ENCODE measurements around the gene CBLN4. TPM values are rescaled to one million over a fixed set of nuclear protein-coding genes. Genes with fewer than 3 reads are reported as not detected.

Gene CBLN4
- not detected in 2 replicates for total RNA-seq (2011; cell fraction: chromatin; rRNA removed; ENCODE audit: low replicate concordance)
- total RNA-seq (2011; cell fraction: nucleolus; rRNA removed) = not detected in 2 replicates
- total RNA-seq (2011; cell fraction: nucleoplasm; rRNA removed) = not detected in 2 replicates
- total RNA-seq (2014; rRNA removed) (not detected in 2 replicates), total RNA-seq (2014; rRNA removed; fragmentation: Illumina TruSeq; extraction: Trizol) (not detected in 2 replicates), total RNA-seq (2015; rRNA removed; fragmentation: Illumina TruSeq; extraction: Trizol) (not detected in 2 replicates), total RNA-seq (2021) (not detected in 2 replicates), polyA plus RNA-seq (2011; rRNA removed) (not detected in 2 replicates), polyA plus RNA-seq (2014; fragmentation: Illumina TruSeq; extraction: Trizol) (not detected in 2 replicates), polyA plus RNA-seq (2014; fragmentation: Nextera tagmentation; extraction: Ambion mirVana) (not detected), polyA plus RNA-seq (2014; rRNA removed) (not detected in 2 replicates), polyA minus RNA-seq (2011; rRNA and poly(A)+ RNA removed) (not detected in 2 replicates), Bru-seq, nascent RNA (not detected), BruChase-seq, experiment 1, labeled RNA remaining after a 2-hour chase (not detected), BruChase-seq, experiment 2, labeled RNA remaining after a 6-hour chase (percentile 10 among the genes with signal in this experiment)
- polyA plus RNA-seq (2011; cell fraction: cytosol; rRNA removed) = not detected in 2 replicates
- polyA plus RNA-seq (2011; cell fraction: nucleus; rRNA removed) = not detected in 2 replicates
- polyA plus RNA-seq (2012) = not detected in 2 replicates
- polyA minus RNA-seq (2011; cell fraction: cytosol; rRNA and poly(A)+ RNA removed) = not detected in 2 replicates
- not detected in 2 replicates for polyA minus RNA-seq (2011; cell fraction: nucleus; rRNA and poly(A)+ RNA removed)
- long read RNA-seq, experiment 1 = 0 reads
- long read RNA-seq, experiment 2 = 0 reads
- long read RNA-seq, experiment 3 = 0 reads

DNA sequence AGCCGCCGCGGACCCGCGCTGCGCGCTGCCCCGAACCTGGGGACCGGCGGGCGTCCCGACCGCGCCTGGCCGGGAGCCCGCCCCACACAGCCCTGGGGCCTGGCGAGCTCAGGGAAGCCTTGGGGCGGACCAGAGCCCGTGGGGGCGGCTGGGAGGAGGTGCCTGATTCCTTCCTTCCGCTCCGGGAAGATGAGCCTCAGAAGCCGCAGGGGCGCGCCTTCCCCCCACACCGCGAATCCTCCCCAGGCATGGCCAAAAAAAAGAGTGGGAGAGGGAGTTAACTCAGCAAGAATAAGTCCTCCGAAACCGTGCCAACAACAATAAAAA lies at the start of gene CBLN4:
Gene CBLN4 (minus strand): TSS at position 131 of the 327 bp plus-strand sequence. CDS start 1,348 bp downstream, outside the sequence.
- BruUV-seq (replicated peaks) = no TSS peak
- no peak within 1 kb of the TSS for H3K4me3 ChIP-seq
- no peak for FAIRE-seq

More for the DNA sequence above, at the start of gene CBLN4:
- H3K9me3 ChIP-seq (replicated peaks; ENCODE audit: control insufficient read depth, insufficient read depth, low read depth, low read length) = no peaks in the 10 kb centered on the region
- no peaks in the 10 kb centered on the region for H3K79me2 ChIP-seq (ENCODE audit: control insufficient read depth, insufficient read depth, low read length)
- 25% methylated on average over 10 of the region's 29 CpGs for WGBS (ENCODE audit: insufficient coverage, low coverage, missing lambda C conversion rate)
- ChIA-PET CTCF (ENCODE audit: low intra/inter-chr PET ratio) (no interaction called here), POLR2A (no interaction called here)
- H3K4me2 ChIP-seq (ENCODE audit: insufficient read depth, low read length) = no peak within 1 kb of the TSS
- intact Hi-C loops (cut with micrococcal nuclease) (no loop called here), in situ Hi-C loops (cut with MboI) (no loop called here)
- no peak for DNase-seq (ENCODE audit: extremely low read depth in 1 of 4, low spot score in 3 of 4)
- H3K9ac ChIP-seq (ENCODE audit: insufficient read depth in 1 of 2, low read depth in 2 of 2, low read length in 2 of 2) = no peak within 1 kb of the TSS
- H3K9me1 ChIP-seq (ENCODE audit: control insufficient read depth, insufficient read depth, low read length) = no peaks in the 10 kb centered on the region
- ATAC-seq = no peak
- no peak within 1 kb of the TSS for H2AFZ ChIP-seq (ENCODE audit: low read depth, low read length)
- H3K27me3 ChIP-seq (ENCODE audit: control insufficient read depth in 2 of 2, insufficient read depth in 2 of 2, low read length in 2 of 2) = no peaks in the 10 kb centered on the region
- H3K4me1 ChIP-seq (replicated peaks in 1 of 2; ENCODE audit: control insufficient read depth in 2 of 2, insufficient read depth in 2 of 2, low read length in 2 of 2) = no peaks in the 10 kb centered on the region
- no peaks in the 10 kb centered on the region for H3K36me3 ChIP-seq (ENCODE audit: control insufficient read depth, insufficient read depth, low read length)
- TF ChIP-seq MEIS2 (IDR thresholded peaks at IDR 0.05; ENCODE audit: partially characterized antibody) (no peak), GABPB1 (CRISPR knock-in tag; IDR thresholded peaks at IDR 0.05) (no peak), DEAF1 (CRISPR knock-in tag; IDR thresholded peaks at IDR 0.05) (no peak), TCF3 (CRISPR knock-in tag; IDR thresholded peaks at IDR 0.05) (no peak), U2AF2 (optimal IDR thresholded peaks at IDR 0.05; ENCODE audit: low read depth, low read length) (no peak), STAT5A (IDR thresholded peaks at IDR 0.05; ENCODE audit: borderline replicate concordance, low read length) (no peak), RUNX1 (IDR thresholded peaks at IDR 0.05; ENCODE audit: low read depth) (no peak), CHD1 (IDR thresholded peaks at IDR 0.05; ENCODE audit: low read length) (no peak)
- TF ChIP-seq, protein P1, sequence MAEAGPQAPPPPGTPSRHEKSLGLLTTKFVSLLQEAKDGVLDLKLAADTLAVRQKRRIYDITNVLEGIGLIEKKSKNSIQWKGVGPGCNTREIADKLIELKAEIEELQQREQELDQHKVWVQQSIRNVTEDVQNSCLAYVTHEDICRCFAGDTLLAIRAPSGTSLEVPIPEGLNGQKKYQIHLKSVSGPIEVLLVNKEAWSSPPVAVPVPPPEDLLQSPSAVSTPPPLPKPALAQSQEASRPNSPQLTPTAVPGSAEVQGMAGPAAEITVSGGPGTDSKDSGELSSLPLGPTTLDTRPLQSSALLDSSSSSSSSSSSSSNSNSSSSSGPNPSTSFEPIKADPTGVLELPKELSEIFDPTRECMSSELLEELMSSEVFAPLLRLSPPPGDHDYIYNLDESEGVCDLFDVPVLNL (CRISPR knock-in tag; IDR thresholded peaks at IDR 0.05; ENCODE audit: low read depth) = no peak
- TF ChIP-seq, protein P2, sequence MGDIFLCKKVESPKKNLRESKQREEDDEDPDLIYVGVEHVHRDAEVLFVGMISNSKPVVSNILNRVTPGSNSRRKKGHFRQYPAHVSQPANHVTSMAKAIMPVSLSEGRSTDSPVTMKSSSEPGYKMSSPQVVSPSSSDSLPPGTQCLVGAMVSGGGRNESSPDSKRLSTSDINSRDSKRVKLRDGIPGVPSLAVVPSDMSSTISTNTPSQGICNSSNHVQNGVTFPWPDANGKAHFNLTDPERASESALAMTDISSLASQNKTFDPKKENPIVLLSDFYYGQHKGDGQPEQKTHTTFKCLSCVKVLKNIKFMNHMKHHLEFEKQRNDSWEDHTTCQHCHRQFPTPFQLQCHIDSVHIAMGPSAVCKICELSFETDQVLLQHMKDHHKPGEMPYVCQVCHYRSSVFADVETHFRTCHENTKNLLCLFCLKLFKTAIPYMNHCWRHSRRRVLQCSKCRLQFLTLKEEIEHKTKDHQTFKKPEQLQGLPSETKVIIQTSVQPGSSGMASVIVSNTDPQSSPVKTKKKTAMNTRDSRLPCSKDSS (IDR thresholded peaks at IDR 0.05; ENCODE audit: low read depth, partially characterized antibody) = no peak
- TF ChIP-seq, protein P3, sequence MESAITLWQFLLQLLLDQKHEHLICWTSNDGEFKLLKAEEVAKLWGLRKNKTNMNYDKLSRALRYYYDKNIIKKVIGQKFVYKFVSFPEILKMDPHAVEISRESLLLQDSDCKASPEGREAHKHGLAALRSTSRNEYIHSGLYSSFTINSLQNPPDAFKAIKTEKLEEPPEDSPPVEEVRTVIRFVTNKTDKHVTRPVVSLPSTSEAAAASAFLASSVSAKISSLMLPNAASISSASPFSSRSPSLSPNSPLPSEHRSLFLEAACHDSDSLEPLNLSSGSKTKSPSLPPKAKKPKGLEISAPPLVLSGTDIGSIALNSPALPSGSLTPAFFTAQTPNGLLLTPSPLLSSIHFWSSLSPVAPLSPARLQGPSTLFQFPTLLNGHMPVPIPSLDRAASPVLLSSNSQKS (CRISPR knock-in tag; IDR thresholded peaks at IDR 0.05) = no peak
- no peaks in the 10 kb centered on the region for H4K20me1 ChIP-seq (replicated peaks; ENCODE audit: control insufficient read depth, insufficient read depth, low read length)
- no peak within 1 kb of the TSS for H3K27ac ChIP-seq (ENCODE audit: extremely low read depth, low read depth, low read length)

All from K562 (cell line).